Activated T-helper 1 cell treated with anti-CD3 and anti-CD28 coated beads, Interleukin-12 subunit alpha, Interleukin-12 subunit beta, Interleukin-2, Interleukin-4 antibody, amounts not matched to agents 30 ng/mL and 10 ng/mL and 1 ng/mL, durations not matched to agents 14 hours and 24 hours and 36 hours (primary cell): ENCODE data around the gene KLHL36. TPM values are rescaled to one million over a fixed set of nuclear protein-coding genes. Genes with fewer than 3 reads are reported as not detected.

ENCODE experiments used
- DNase-seq: peaks from one replicate; pipeline ENCODE4 v3.0.0; 2021; ENCODE audit warnings: low spot score
- H3K27ac Mint-ChIP-seq: one replicate; pipeline ENCODE4 v1.8.0; 2021; ENCODE audit warnings: mild to moderate bottlenecking, mixed read lengths
- H3K27me3 Mint-ChIP-seq: one replicate; pipeline ENCODE4 v1.8.0; 2022; ENCODE audit warnings: mild to moderate bottlenecking, moderate library complexity, mixed read lengths; ENCODE audit not compliant: insufficient read depth
- H3K36me3 Mint-ChIP-seq: one replicate; pipeline ENCODE4 v1.8.0; 2021; ENCODE audit warnings: low read depth, mixed read lengths
- H3K4me1 Mint-ChIP-seq: one replicate; pipeline ENCODE4 v1.8.0; 2021; ENCODE audit warnings: low read depth, mixed read lengths
- H3K4me3 Mint-ChIP-seq: one replicate; pipeline ENCODE4 v1.8.0; 2021; ENCODE audit warnings: mild to moderate bottlenecking, moderate library complexity, mixed read lengths
- H3K9me3 Mint-ChIP-seq: one replicate; pipeline ENCODE4 v1.8.0; 2021; ENCODE audit warnings: mixed read lengths
- intact Hi-C: fragments of 100-400 bp; cut with micrococcal nuclease; formaldehyde crosslinking; loops from one replicate; pipeline ENCODE4 v1.15.1; 2024
- total RNA-seq: library from RNA; stranded (reverse); gene quantifications from 2 replicates; pipeline ENCODE4 v1.2.3, GENCODE V29; 2022

The KLHL36 gene
- total RNA-seq, 1 donor from 2014 or later: 39.3 TPM

DNA sequence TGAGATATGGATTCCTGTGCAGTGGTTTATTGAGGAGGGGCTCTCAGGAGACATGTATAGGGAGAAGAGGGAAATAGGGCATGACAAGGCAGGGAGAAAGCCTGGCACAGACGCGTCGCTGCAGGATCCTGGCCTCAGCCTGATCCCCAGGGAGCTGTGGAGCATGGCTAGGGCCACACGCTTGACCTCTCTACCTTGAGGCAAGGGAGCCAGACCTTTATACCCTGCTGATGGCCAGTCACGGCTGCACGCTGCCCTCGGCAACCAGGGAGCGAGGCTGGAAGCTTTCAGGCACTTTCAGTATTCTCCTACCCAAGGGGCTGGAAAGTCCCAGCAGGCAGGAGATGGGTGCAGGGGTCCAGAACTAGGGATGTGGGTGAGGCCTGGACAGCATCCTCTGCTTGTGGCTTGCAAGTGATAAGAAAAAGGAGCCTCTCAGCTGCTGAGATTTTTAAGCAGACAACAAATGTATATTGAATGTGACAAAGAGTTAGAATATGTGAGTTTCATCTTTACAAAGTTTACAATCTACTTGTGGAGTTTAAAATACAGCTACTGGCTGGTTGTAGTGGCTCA, 10.0 kb upstream of the KLHL36 start:
- peaks cover 51% of the 10 kb centered on the region for H3K4me1 Mint-ChIP-seq
- no peak for DNase-seq
- H3K36me3 Mint-ChIP-seq: peaks cover 2% of the 10 kb centered on the region
- no peak overlapping the region for H3K27ac Mint-ChIP-seq
- intact Hi-C loops: no loop called here
- no peaks in the 10 kb centered on the region for H3K9me3 Mint-ChIP-seq
- no peak overlapping the region for H3K4me3 Mint-ChIP-seq
- H3K27me3 Mint-ChIP-seq: peaks cover 24% of the 10 kb centered on the region

DNA sequence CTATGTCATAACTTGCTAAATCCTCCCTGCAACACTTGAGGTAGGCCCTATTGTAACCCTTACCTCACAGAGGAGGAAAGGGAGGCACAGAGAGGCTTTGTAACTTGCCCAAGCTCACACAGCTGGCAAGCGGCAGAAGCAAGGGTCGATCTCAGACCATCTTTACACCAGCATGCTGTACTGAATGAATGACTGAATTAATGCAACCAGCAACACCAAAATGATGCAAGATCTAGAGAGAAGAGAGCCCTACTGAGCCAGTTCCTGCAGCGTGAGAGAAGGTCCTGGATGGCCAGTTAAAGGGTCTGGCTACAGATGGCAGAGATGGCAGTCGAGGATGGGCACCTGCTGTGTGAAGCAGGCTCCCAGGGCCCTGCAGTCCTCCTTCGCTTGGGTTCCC, 8.2 kb upstream of the KLHL36 start:
- Mint-ChIP-seq H3K4me1 (peaks cover 51% of the 10 kb centered on the region), H3K27ac (no peak overlapping the region), H3K27me3 (peaks cover 16% of the 10 kb centered on the region), H3K4me3 (no peak overlapping the region), H3K9me3 (no peaks in the 10 kb centered on the region), H3K36me3 (peaks cover 2% of the 10 kb centered on the region)
- intact Hi-C loops: no loop called here
- no peak for DNase-seq

DNA sequence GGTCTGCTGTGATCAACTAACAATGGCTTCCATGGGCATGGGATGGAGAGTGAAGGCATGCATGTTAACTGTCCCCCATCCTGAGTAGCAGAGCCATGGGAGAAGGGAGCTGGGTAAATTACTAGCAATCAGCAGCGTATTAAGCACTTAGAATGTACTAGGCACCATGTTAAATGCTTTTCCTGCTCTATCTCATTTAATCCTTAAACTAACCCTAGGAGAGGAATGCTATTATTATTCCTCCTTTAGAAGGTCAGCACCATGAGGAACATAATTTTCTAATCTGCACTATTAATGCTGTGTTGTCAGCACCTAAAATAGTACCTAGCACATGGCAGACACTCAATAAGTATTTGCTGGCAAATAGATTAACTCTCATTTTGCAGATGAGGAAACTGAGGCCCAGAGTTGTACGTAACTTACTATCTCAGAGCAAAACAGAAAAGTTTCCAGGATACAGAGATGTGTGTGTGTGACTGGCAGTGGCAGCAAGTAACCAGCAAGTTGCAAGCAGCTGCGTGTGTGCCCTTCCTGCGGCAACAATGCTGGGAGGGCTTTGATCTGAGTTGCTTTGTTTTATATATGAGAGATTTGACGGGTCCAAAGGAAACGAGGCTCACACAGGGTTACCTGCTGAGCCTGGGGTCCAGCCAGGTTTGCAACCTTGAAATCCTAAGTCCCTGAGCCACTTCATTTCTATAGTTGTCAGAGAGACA, 6.5 kb upstream of the KLHL36 start:
- intact Hi-C loops: no loop called here
- H3K4me3 Mint-ChIP-seq: peak overlapping the region; percentile 66
- peaks cover 17% of the 10 kb centered on the region for H3K27me3 Mint-ChIP-seq

DNA sequence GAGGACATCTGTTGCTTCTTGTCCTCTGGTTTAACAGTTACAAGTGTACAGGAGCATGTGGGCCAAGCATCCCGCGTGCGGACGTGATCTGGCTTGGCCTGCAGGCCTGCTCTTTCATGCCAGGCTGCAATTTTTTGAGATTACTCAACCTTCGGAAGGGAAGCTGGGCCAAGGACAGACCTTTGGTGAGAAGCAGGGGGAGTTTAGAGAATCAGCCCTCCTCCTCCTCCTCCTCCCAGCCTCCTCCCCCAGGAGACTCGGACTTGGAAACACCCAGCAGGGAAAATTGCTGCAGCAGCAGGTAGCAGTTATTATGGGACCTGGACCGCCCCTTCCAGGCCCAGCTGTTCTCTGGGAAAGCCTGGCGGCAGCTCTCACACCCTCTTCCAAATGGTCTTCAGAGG, 5.1 kb upstream of the KLHL36 start:
- Mint-ChIP-seq H3K4me3 (no peak overlapping the region), H3K9me3 (no peaks in the 10 kb centered on the region), H3K27me3 (peaks cover 21% of the 10 kb centered on the region), H3K4me1 (peaks cover 44% of the 10 kb centered on the region), H3K36me3 (peaks cover 5% of the 10 kb centered on the region), H3K27ac (no peak overlapping the region)
- intact Hi-C loops: no loop called here
- DNase-seq: no peak

More for the DNA sequence above, 6.5 kb upstream of the KLHL36 start:
- Mint-ChIP-seq H3K27ac (no peak overlapping the region), H3K9me3 (no peaks in the 10 kb centered on the region), H3K4me1 (peaks cover 51% of the 10 kb centered on the region), H3K36me3 (peaks cover 2% of the 10 kb centered on the region)
- no peak for DNase-seq

DNA sequence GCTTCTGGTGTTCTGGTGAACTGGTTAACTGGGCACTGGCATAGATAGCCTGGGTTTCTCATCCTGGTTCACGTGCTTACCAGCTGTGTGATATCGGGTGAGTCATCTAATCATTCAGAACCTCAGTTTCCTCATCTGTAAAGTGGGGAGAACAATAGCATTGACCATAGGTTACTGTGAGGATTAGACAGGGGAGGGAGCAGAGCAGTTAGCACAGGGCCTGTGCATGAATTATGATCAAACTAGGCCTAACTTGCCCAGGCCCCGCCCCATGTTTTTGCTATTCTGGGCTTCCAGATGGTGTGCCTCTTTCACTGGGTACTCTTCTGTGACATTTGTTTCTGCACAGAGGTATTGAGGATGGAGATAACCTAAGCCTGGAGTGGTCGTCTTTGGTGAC, 4.6 kb upstream of the KLHL36 start:
- H3K27me3 Mint-ChIP-seq: peaks cover 21% of the 10 kb centered on the region
- no peak overlapping the region for H3K27ac Mint-ChIP-seq
- intact Hi-C loops: no loop called here
- peaks cover 39% of the 10 kb centered on the region for H3K4me1 Mint-ChIP-seq
- H3K9me3 Mint-ChIP-seq: no peaks in the 10 kb centered on the region
- DNase-seq: no peak
- H3K36me3 Mint-ChIP-seq: peaks cover 4% of the 10 kb centered on the region
- no peak overlapping the region for H3K4me3 Mint-ChIP-seq

DNA sequence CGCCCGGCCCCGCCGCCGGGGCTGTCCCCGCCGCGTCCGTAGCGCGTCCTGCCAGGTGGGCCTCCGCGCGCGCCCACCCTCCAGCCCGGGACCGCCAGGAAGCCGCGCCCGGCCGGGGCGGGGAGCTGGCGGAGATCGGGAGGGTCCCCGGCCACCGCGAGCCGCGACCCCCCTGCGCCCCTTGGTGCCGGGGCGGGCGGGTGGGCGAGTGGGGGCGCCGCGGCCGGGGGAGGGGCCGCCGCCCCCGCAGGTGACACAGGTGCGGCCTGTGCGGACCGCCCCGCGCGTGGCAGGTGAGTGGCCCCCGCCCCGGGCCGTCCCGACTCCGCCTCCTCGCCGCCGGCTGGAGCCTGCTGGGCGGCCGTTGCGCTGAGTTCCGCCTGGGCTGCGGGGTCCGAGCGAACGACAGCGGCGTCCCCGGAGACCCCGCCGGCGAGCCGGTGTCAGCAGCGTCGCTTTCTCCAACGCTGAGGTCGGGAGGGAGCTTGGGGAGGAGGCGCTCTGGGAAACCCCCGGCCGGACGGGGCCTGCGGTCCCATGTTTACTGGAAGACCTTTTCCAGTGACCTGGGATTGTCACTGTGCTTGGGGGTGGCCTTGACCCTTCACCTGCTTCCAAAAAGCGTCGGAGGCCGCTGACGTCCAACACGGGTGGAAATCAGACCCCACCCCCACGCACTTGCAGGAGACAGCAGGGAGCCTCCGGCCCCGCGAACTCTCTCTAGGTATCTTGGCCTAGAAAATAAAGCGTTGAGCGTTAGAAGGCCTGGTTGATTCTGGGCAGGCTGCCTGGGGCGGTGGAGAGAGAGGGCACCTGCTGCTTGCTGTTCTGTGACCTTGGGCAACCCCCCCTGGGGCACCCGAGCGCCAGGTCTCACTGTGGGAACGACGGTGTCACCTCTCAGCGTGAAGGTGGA, 542 bp downstream of the KLHL36 start:
- Mint-ChIP-seq H3K4me1 (peaks cover 52% of the 10 kb centered on the region), H3K4me3 (peak overlapping the region; percentile 86), H3K9me3 (peaks cover 4% of the 10 kb centered on the region), H3K27me3 (peaks cover 13% of the 10 kb centered on the region), H3K36me3 (peaks cover 32% of the 10 kb centered on the region), H3K27ac (peak overlapping the region; percentile 75)
- DNase-seq: peak; percentile 42
- intact Hi-C loops: loop anchor here (1.0 to 2.0 kb wide), 4 partner anchors 24 to 380 kb away; no protein-coding TSS in a partner anchor

DNA sequence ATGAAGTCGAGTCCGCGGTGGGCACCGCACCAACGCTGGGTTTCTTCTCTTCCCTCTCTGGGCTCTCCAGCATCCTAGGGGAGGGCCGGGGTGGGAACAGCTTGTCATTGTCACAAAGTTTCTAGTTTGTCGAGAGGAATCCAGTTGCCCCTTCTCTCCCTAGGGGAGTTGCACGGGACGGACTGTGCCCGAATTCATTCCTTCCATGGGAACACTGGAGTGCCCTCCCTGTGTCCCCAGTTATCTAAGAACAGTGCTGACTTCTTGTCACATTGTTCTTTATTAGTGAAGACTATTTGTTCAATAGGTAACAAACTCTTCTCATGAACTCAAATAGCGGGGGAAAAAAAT, 1.2 kb downstream of the KLHL36 start:
- H3K27ac Mint-ChIP-seq: peak overlapping the region; percentile 75
- peaks cover 57% of the 10 kb centered on the region for H3K4me1 Mint-ChIP-seq
- H3K4me3 Mint-ChIP-seq: peak overlapping the region; percentile 86
- H3K9me3 Mint-ChIP-seq: peaks cover 4% of the 10 kb centered on the region
- peaks cover 37% of the 10 kb centered on the region for H3K36me3 Mint-ChIP-seq
- DNase-seq: no peak
- intact Hi-C loops: loop anchor here (2.0 kb wide), 3 partner anchors 23 to 51 kb away; no protein-coding TSS in a partner anchor
- H3K27me3 Mint-ChIP-seq: peaks cover 11% of the 10 kb centered on the region

DNA sequence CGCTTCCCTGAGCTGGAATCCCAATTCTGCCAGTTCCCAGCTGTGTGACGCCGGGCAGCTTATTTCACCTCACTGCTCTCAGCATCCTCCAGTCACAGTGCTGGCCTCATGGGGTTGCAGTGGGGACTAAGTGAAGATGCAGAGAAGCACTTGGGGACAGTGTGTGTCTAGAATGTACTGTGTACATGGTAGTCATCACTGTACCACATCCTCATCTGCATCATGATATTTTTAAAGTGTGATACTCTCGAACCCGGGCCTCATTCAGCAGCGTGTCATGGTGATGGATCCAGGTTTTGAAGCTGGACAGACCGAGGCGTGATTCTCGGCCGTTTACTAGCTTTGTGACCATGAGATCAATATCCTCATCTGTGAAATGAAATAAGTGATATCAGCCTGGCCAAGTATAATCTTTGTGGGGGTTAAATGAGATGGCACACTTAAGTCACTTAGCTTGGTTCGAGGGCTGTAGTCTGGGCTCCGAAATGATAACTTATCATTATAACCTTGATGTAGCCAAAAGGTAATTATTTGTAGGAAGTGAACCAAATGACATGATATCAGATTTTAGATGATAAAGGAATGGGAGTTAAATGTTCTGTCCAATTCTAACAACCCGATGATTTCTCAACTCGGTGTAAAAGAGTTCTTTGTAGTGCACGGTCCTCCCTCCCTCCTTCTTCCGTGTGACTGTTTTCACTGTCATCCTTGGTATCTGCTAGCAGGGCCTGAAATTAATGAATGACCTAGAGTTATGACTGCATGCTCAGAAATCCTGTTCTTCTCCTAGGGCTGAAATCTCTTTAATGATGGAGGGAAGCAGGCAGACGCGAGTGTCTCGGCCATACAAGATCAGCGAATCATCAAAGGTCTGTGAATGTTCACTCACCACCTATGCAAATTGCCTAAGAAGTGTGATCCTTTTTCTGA, 2.0 kb downstream of the KLHL36 start:
- H3K36me3 Mint-ChIP-seq: peaks cover 41% of the 10 kb centered on the region
- H3K4me1 Mint-ChIP-seq: peaks cover 61% of the 10 kb centered on the region
- H3K9me3 Mint-ChIP-seq: peaks cover 4% of the 10 kb centered on the region
- peaks cover 7% of the 10 kb centered on the region for H3K27me3 Mint-ChIP-seq
- DNase-seq: no peak
- H3K27ac Mint-ChIP-seq: peak overlapping the region; percentile 70
- peak overlapping the region; percentile 70 for H3K4me3 Mint-ChIP-seq
- intact Hi-C loops: no loop called here

DNA sequence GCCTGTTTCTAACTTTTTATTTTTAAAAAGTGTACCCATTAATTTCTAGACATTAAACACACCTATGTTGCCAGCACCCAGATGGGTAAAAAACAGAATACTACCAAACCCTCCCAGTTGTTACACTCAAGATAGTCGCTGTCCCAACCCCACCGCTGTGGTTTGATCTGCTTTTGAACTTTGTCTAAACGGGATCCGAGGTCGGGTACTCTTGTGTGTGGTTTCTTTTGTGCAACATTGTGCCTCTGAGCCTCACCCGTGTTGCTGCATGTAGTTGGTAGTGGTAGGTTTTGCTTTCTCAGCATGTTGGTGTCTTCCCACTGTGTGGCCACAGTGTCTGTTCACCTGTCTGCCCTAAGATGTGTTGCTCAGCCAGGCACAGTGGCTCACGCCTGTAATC, 4.3 kb downstream of the KLHL36 start:
- Mint-ChIP-seq H3K4me1 (peaks cover 72% of the 10 kb centered on the region), H3K9me3 (peaks cover 4% of the 10 kb centered on the region), H3K27ac (peak overlapping the region; percentile 52), H3K4me3 (peak overlapping the region; percentile 21), H3K36me3 (peaks cover 43% of the 10 kb centered on the region), H3K27me3 (peaks cover 2% of the 10 kb centered on the region)
- intact Hi-C loops: no loop called here
- DNase-seq: peak; percentile 39

DNA sequence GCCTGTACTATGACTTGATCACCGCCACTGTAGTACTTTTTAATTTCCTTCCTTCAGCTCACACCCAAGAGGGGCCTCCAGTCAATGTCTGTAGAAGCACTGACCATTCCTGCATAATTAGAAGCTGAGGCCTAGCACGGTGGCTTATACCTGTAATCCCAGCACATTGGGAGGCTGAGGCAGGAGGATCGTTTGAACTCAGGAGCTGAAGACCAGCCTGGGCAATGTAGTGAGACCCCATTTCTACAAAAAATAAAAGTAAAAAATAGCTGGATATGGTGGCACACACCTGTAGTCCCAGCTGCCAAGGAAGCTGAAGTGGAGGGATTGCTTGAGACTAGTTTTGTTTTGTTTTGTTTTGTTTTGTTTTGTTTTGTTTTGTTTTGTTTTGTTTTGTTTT, 5.9 kb downstream of the KLHL36 start:
- intact Hi-C loops: no loop called here
- Mint-ChIP-seq H3K4me3 (no peak overlapping the region), H3K27me3 (no peaks in the 10 kb centered on the region), H3K4me1 (peaks cover 64% of the 10 kb centered on the region), H3K27ac (no peak overlapping the region), H3K36me3 (peaks cover 50% of the 10 kb centered on the region), H3K9me3 (peaks cover 4% of the 10 kb centered on the region)
- DNase-seq: no peak

DNA sequence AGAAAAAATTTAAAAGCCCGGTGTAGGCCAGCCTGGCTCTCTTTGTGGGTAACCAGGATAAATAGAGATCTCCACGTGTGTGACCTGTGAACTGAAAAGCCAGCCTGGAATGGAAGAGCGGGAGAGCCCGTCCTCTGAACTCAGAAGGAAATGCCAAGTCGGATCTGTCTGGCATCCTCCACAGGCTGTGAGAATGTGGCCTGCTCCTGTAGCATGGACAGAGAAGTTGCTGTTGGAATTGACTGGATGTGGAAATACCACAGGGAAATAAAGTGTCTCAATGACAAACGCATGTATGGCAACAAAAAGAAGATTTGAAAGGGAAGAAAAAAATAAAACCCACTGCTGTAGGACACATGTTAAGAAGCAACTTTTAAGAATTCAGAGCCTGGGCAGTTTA, 6.7 kb downstream of the KLHL36 start:
- H3K27ac Mint-ChIP-seq: no peak overlapping the region
- no peaks in the 10 kb centered on the region for H3K27me3 Mint-ChIP-seq
- H3K4me1 Mint-ChIP-seq: peaks cover 56% of the 10 kb centered on the region
- no peak overlapping the region for H3K4me3 Mint-ChIP-seq
- peaks cover 4% of the 10 kb centered on the region for H3K9me3 Mint-ChIP-seq
- DNase-seq: no peak
- peaks cover 52% of the 10 kb centered on the region for H3K36me3 Mint-ChIP-seq
- intact Hi-C loops: no loop called here

DNA sequence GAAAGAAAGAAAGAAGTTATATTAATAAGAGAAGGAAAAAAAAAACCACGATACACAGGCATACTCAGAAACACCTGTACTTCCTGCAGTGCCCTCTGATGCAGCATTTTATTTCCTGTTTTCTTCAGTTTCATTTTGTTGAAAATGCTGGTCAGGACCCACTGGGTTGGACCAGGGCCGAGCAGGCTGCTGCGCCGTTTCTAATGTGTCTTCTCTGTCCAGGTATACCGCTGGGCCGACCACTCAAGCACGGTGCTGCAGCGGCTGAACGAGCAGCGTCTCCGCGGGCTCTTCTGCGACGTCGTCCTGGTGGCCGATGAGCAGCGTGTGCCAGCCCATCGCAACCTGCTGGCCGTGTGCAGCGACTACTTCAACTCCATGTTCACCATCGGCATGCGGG, 8.3 kb downstream of the KLHL36 start:
- no peak for DNase-seq
- intact Hi-C loops: no loop called here
- H3K4me3 Mint-ChIP-seq: no peak overlapping the region
- peak overlapping the region; percentile 52 for H3K27ac Mint-ChIP-seq
- H3K36me3 Mint-ChIP-seq: peaks cover 43% of the 10 kb centered on the region
- no peaks in the 10 kb centered on the region for H3K9me3 Mint-ChIP-seq
- H3K27me3 Mint-ChIP-seq: no peaks in the 10 kb centered on the region
- H3K4me1 Mint-ChIP-seq: peaks cover 40% of the 10 kb centered on the region
